Dendritic cell treated with granulocyte-macrophage colony-stimulating factor and Interleukin-4, amounts not matched to agents 40 ng/mL and 50 ng/mL, for 4 days (primary cell): ENCODE results near the gene RPE.

Experiments used
- H3K27ac Mint-ChIP-seq: one replicate; pipeline ENCODE4 v1.8.0; 2022; ENCODE audit warnings: mild to moderate bottlenecking, mixed read lengths
- H3K27me3 Mint-ChIP-seq: one replicate; pipeline ENCODE4 v1.8.0; 2022; ENCODE audit warnings: mild to moderate bottlenecking, mixed read lengths
- H3K36me3 Mint-ChIP-seq: one replicate; pipeline ENCODE4 v1.8.0; 2022; ENCODE audit warnings: low read depth, mixed read lengths
- H3K4me1 Mint-ChIP-seq: one replicate; pipeline ENCODE4 v1.8.0; 2022; ENCODE audit warnings: low read depth, mixed read lengths
- H3K4me3 Mint-ChIP-seq: one replicate; pipeline ENCODE4 v1.8.0; 2022; ENCODE audit warnings: mild to moderate bottlenecking, moderate library complexity, mixed read lengths
- H3K9me3 Mint-ChIP-seq: one replicate; pipeline ENCODE4 v1.8.0; 2022; ENCODE audit warnings: mixed read lengths
- intact Hi-C: fragments of 100-400 bp; cut with micrococcal nuclease; formaldehyde crosslinking; loops from one replicate; pipeline ENCODE4 v1.15.0; 2022

RPE gene

GRCh38 chr2:210002158-210003157, at the start of gene RPE:
Gene RPE, plus strand, starts transcription at chr2:210002638. Its CDS starts 24 bp downstream, at chr2:210002662.
- H3K4me3 Mint-ChIP-seq: peak within 1 kb of the TSS; percentile 96
- intact Hi-C loops: loop anchor here (1.0 kb wide), 1 partner anchor 168 kb away; no protein-coding TSS in a partner anchor
- H3K36me3 Mint-ChIP-seq: peaks cover 32% of the 10 kb centered on the region
- peak within 1 kb of the TSS; percentile 93 for H3K27ac Mint-ChIP-seq
- no peaks in the 10 kb centered on the region for H3K9me3 Mint-ChIP-seq
- peaks cover 52% of the 10 kb centered on the region for H3K4me1 Mint-ChIP-seq
- no peaks in the 10 kb centered on the region for H3K27me3 Mint-ChIP-seq

- Mint-ChIP-seq H3K27me3 (peaks cover 4% of the 10 kb centered on the region), H3K4me1 (peaks cover 6% of the 10 kb centered on the region), H3K9me3 (no peaks in the 10 kb centered on the region), H3K27ac (no peak overlapping the region), H3K36me3 (no peaks in the 10 kb centered on the region), H3K4me3 (no peak overlapping the region)
- intact Hi-C loops: no loop called here
These were observed 46.2 kb upstream of the RPE start for GRCh38 chr2:209956271-209956670.

- Mint-ChIP-seq H3K27ac (no peak overlapping the region), H3K4me1 (peaks cover 6% of the 10 kb centered on the region), H3K27me3 (peaks cover 3% of the 10 kb centered on the region)
These were observed 44.4 kb upstream of the RPE start for GRCh38 chr2:209958016-209958415.

GRCh38 chr2:209960045-209960444, 42.4 kb upstream of the RPE start:
- H3K4me1 Mint-ChIP-seq: peaks cover 6% of the 10 kb centered on the region
- intact Hi-C loops: loop anchor here (5.0 kb wide), 1 partner anchor 623 kb away; no protein-coding TSS in a partner anchor
- peaks cover 3% of the 10 kb centered on the region for H3K27me3 Mint-ChIP-seq
- H3K9me3 Mint-ChIP-seq: no peaks in the 10 kb centered on the region
- no peaks in the 10 kb centered on the region for H3K36me3 Mint-ChIP-seq
- no peak overlapping the region for H3K27ac Mint-ChIP-seq
- no peak overlapping the region for H3K4me3 Mint-ChIP-seq

More at GRCh38 chr2:209958016-209958415, 44.4 kb upstream of the RPE start:
- no peak overlapping the region for H3K4me3 Mint-ChIP-seq
- intact Hi-C loops: no loop called here
- no peaks in the 10 kb centered on the region for H3K9me3 Mint-ChIP-seq
- H3K36me3 Mint-ChIP-seq: no peaks in the 10 kb centered on the region

GRCh38 chr2:209960676-209961630, 41.5 kb upstream of the RPE start:
- no peaks in the 10 kb centered on the region for H3K36me3 Mint-ChIP-seq
- no peak overlapping the region for H3K27ac Mint-ChIP-seq
- H3K4me1 Mint-ChIP-seq: peaks cover 6% of the 10 kb centered on the region
- H3K9me3 Mint-ChIP-seq: no peaks in the 10 kb centered on the region
- intact Hi-C loops: loop anchor here (5.0 kb wide), 1 partner anchor 624 kb away; no protein-coding TSS in a partner anchor
- peaks cover 3% of the 10 kb centered on the region for H3K27me3 Mint-ChIP-seq
- H3K4me3 Mint-ChIP-seq: no peak overlapping the region

- Mint-ChIP-seq H3K4me1 (peaks cover 5% of the 10 kb centered on the region), H3K4me3 (no peak overlapping the region), H3K36me3 (no peaks in the 10 kb centered on the region), H3K27me3 (no peaks in the 10 kb centered on the region), H3K27ac (no peak overlapping the region), H3K9me3 (no peaks in the 10 kb centered on the region)
- intact Hi-C loops: no loop called here
These were observed 36.7 kb upstream of the RPE start for GRCh38 chr2:209965723-209966122.

GRCh38 chr2:209969692-209970091, 32.7 kb upstream of the RPE start:
- intact Hi-C loops: no loop called here

GRCh38 chr2:209970271-209970670, 32.2 kb upstream of the RPE start:
- Mint-ChIP-seq H3K4me1 (no peaks in the 10 kb centered on the region), H3K36me3 (no peaks in the 10 kb centered on the region), H3K27ac (no peak overlapping the region), H3K27me3 (peaks cover 7% of the 10 kb centered on the region), H3K4me3 (no peak overlapping the region), H3K9me3 (no peaks in the 10 kb centered on the region)
- intact Hi-C loops: no loop called here

More at GRCh38 chr2:209969692-209970091, 32.7 kb upstream of the RPE start:
- H3K4me3 Mint-ChIP-seq: no peak overlapping the region
- no peaks in the 10 kb centered on the region for H3K36me3 Mint-ChIP-seq
- no peaks in the 10 kb centered on the region for H3K9me3 Mint-ChIP-seq
- peaks cover 7% of the 10 kb centered on the region for H3K27me3 Mint-ChIP-seq
- H3K4me1 Mint-ChIP-seq: no peaks in the 10 kb centered on the region
- H3K27ac Mint-ChIP-seq: no peak overlapping the region

- Mint-ChIP-seq H3K27me3 (peaks cover 7% of the 10 kb centered on the region), H3K4me3 (no peak overlapping the region)
These were observed 31.7 kb upstream of the RPE start for GRCh38 chr2:209970711-209971110.

GRCh38 chr2:209973328-209973727, 29.1 kb upstream of the RPE start:
- H3K9me3 Mint-ChIP-seq: no peaks in the 10 kb centered on the region
- no peaks in the 10 kb centered on the region for H3K36me3 Mint-ChIP-seq
- no peak overlapping the region for H3K27ac Mint-ChIP-seq
- intact Hi-C loops: no loop called here
- no peaks in the 10 kb centered on the region for H3K4me1 Mint-ChIP-seq
- H3K27me3 Mint-ChIP-seq: peaks cover 7% of the 10 kb centered on the region
- no peak overlapping the region for H3K4me3 Mint-ChIP-seq

More at GRCh38 chr2:209970711-209971110, 31.7 kb upstream of the RPE start:
- Mint-ChIP-seq H3K9me3 (no peaks in the 10 kb centered on the region), H3K4me1 (no peaks in the 10 kb centered on the region), H3K36me3 (no peaks in the 10 kb centered on the region), H3K27ac (no peak overlapping the region)
- intact Hi-C loops: no loop called here

- Mint-ChIP-seq H3K4me3 (no peak overlapping the region), H3K27me3 (peaks cover 7% of the 10 kb centered on the region), H3K36me3 (no peaks in the 10 kb centered on the region), H3K27ac (no peak overlapping the region), H3K9me3 (no peaks in the 10 kb centered on the region), H3K4me1 (no peaks in the 10 kb centered on the region)
- intact Hi-C loops: no loop called here
These were observed 27.9 kb upstream of the RPE start for GRCh38 chr2:209974576-209974975.

- Mint-ChIP-seq H3K9me3 (no peaks in the 10 kb centered on the region), H3K4me3 (no peak overlapping the region), H3K27me3 (peaks cover 7% of the 10 kb centered on the region), H3K27ac (no peak overlapping the region), H3K4me1 (no peaks in the 10 kb centered on the region), H3K36me3 (no peaks in the 10 kb centered on the region)
- intact Hi-C loops: loop anchor here (1.0 to 5.0 kb wide), 3 partner anchors 35 to 222 kb away; no protein-coding TSS in a partner anchor
These were observed 25.6 kb upstream of the RPE start for GRCh38 chr2:209976698-209977385.
